Fibroblast of pulmonary artery (primary cell): Measurements from ENCODE around the gene SRD5A1.
A peak's percentile ranks its signal among the peaks of the same experiment; 100 is the strongest.

Experiments
- DNase-seq: peaks from one replicate; pipeline ENCODE4 v3.0.0-alpha.2; 2010; ENCODE audit warnings: low read depth
- H3K4me3 ChIP-seq: replicated peaks from 2 replicates; pipeline ENCODE4 v1.5.1; 2011; ENCODE audit warnings: low read depth, mild to moderate bottlenecking, control low read depth, low read length, moderate library complexity
- CTCF ChIP-seq: IDR thresholded peaks from 2 replicates; pipeline ENCODE4 v1.5.1; 2011; ENCODE audit warnings: mild to moderate bottlenecking, control low read depth, low read length, inconsistent platforms; ENCODE audit errors: missing control alignments

SRD5A1 gene

GRCh38 chr5:6596388-6596787, 36.9 kb upstream of the SRD5A1 start:
- no peak for DNase-seq
- no peak overlapping the region for H3K4me3 ChIP-seq
- no peak for TF ChIP-seq CTCF

DNA sequence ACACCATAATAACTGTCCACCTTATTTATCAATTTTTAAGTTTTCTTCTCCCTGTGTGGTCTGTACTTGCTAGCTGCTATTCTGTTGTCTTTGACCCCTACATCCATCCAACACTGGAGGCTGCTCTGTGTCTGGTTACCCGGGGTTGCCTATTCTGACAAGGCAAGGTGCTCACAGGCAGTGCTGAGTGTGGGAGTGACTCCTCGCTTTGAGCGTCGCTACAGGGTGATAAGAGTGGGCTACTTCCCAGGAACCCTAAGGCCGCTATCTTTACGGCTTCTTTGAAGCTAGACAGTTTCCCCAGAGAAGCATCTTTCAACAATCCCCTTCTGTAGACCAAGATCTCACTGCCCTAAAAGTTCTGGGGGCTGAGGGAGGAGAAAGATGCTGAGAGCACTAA, 35.7 kb upstream of the SRD5A1 start:
- H3K4me3 ChIP-seq, result no peak overlapping the region
- DNase-seq, result no peak
- no peak for TF ChIP-seq CTCF

DNA sequence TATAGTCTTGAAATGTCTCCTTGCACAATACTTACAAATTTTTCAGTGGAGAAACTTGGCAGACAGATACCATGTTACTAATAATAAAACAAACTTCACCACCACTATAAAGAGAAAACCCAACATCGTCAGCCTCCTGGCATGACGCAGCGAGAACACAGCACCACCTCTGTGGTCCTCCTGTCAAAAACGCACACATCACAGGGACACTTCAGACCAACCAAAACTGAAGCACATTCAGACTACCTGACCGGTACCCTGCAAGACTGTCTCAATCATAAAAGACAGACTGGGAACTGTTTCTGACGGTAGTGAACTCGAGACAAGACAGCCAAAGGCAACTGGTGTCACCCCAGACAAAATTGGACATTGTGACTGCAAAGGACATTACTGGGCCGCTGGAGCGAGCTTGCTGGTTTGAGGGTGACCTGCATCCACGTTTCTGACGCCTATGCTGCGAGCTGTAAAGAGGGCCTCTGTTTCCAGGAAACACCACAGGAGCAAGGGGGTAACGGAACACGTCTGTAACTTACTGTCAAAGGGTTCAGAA, 34.8 kb upstream of the SRD5A1 start:
- H3K4me3 ChIP-seq, result no peak overlapping the region
- TF ChIP-seq CTCF, result no peak
- DNase-seq, result peak; percentile 62

- no peak for TF ChIP-seq CTCF
- no peak overlapping the region for H3K4me3 ChIP-seq
- no peak for DNase-seq
These were observed 33.5 kb upstream of the SRD5A1 start for GRCh38 chr5:6599739-6600138.

DNA sequence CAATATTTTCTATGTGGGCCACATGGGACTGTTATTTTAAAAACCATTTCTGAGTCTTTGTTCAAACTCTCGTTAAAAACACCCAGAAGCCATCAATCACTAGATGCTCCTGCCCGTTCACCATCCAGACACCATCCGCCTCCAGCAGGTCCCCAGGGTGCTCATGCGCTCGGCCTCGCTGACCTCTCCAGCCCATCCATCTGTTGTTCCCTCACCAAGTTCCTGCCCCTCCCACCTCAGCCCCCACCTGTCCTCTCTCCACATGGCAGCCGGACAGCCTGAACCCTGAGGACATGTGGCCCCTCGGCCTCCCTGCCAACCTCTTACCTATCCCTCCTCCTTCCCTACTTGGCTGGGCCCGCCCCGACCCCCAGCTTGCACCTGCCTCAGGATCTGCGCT, 32.0 kb upstream of the SRD5A1 start:
- TF ChIP-seq CTCF, result no peak
- no peak for DNase-seq
- H3K4me3 ChIP-seq, result no peak overlapping the region

GRCh38 chr5:6601816-6602215, 31.4 kb upstream of the SRD5A1 start:
- no peak overlapping the region for H3K4me3 ChIP-seq
- DNase-seq, result no peak
- TF ChIP-seq CTCF, result no peak

GRCh38 chr5:6602441-6602840, 30.8 kb upstream of the SRD5A1 start:
- no peak for DNase-seq
- no peak overlapping the region for H3K4me3 ChIP-seq
- no peak for TF ChIP-seq CTCF
